ENCODE results near the gene HDAC1. TPM values are rescaled to one million over a fixed set of nuclear protein-coding genes. Genes with fewer than 3 reads are reported as not detected.

HDAC1 gene
- total RNA-seq, 2 experiments from 2014 or later = 126 to 127 TPM

DNA sequence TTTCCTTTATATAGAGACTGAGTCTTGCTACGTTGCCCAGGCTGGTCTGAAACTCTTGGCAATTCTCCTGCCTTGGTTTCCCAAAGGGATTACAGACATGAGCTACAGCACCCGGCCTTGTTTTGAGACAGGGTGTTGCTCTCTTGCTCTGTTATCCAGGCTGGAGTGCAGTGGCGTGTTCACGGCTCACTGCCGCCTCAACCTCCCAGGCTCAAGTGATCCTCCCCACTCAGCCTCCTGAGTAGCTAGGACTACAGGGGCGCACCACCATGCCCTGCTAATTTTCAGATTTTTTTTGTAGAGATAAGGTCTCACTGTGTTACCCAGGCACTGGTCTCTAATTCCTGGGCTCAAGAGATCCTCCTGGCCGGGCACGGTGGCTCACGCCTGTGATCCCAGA is 26.0 kb upstream of the HDAC1 start:
- no peaks in the 10 kb centered on the region for H3K27me3 Mint-ChIP-seq
- DNase-seq (no peak), ATAC-seq (no peak)
- no peak overlapping the region for H3K4me3 Mint-ChIP-seq
- CTCF ChIA-PET = interaction anchor here (1.6 to 2.2 kb wide), 6 partner anchors 8 to 50 kb away, joined by 3 to 13 read pairs (median 4); partner anchors contain the start of gene LCK
- no peaks in the 10 kb centered on the region for H3K9me3 Mint-ChIP-seq
- H3K27ac Mint-ChIP-seq = peak overlapping the region; percentile 89
- intact Hi-C loops (cut with micrococcal nuclease) = no loop called here
- POLR2A ChIA-PET = interaction anchor here (0.6 to 9.1 kb wide), 3 partner anchors 14 to 66 kb away, joined by 3 to 93 read pairs (median 5); partner anchors contain the start of gene LCK
- peaks cover 41% of the 10 kb centered on the region for H3K36me3 Mint-ChIP-seq (ENCODE audit: low read depth)
- H3K4me1 Mint-ChIP-seq (ENCODE audit: low read depth) = peaks cover 44% of the 10 kb centered on the region
- TF ChIP-seq CTCF (IDR thresholded peaks at IDR 0.05) = no peak

- no peaks in the 10 kb centered on the region for H3K27me3 Mint-ChIP-seq
- ChIA-PET POLR2A (interaction anchor here (9.1 kb wide), 1 partner anchor 15 kb away, joined by 93 read pairs; the partner anchor contains the start of gene LCK), CTCF (interaction anchor here (1.2 kb wide), 1 partner anchor 14 kb away, joined by 3 read pairs; no protein-coding TSS in a partner anchor)
- H3K9me3 Mint-ChIP-seq = no peaks in the 10 kb centered on the region
- ATAC-seq (peak; percentile 35), DNase-seq (no peak)
- TF ChIP-seq CTCF (IDR thresholded peaks at IDR 0.05) = no peak
- peaks cover 50% of the 10 kb centered on the region for H3K36me3 Mint-ChIP-seq (ENCODE audit: low read depth)
- peaks cover 55% of the 10 kb centered on the region for H3K4me1 Mint-ChIP-seq (ENCODE audit: low read depth)
- peak overlapping the region; percentile 42 for H3K4me3 Mint-ChIP-seq
- peak overlapping the region; percentile 98 for H3K27ac Mint-ChIP-seq
- intact Hi-C loops (cut with micrococcal nuclease) = no loop called here
Measured at GRCh38 chr1:32266921-32267591, 24.8 kb upstream of the HDAC1 start.

- Mint-ChIP-seq H3K9me3 (no peaks in the 10 kb centered on the region), H3K27me3 (no peaks in the 10 kb centered on the region), H3K27ac (peak overlapping the region; percentile 86), H3K4me1 (ENCODE audit: low read depth) (peaks cover 62% of the 10 kb centered on the region), H3K4me3 (no peak overlapping the region), H3K36me3 (ENCODE audit: low read depth) (peaks cover 53% of the 10 kb centered on the region)
- CTCF ChIA-PET = interaction anchor here (1.0 kb wide), 2 partner anchors 12 to 18 kb away, joined by 3 to 5 read pairs; partner anchors contain the start of gene LCK
- no peak for ATAC-seq
- no peak for TF ChIP-seq CTCF (IDR thresholded peaks at IDR 0.05)
- POLR2A ChIA-PET = interaction anchor here (1.9 to 9.1 kb wide), 2 partner anchors 18 to 21 kb away, joined by 6 to 93 read pairs; partner anchors contain the start of gene LCK
- intact Hi-C loops (cut with micrococcal nuclease) = no loop called here
- DNase-seq = no peak
Measured at GRCh38 chr1:32269744-32270143, 22.1 kb upstream of the HDAC1 start.

- TF ChIP-seq CTCF (IDR thresholded peaks at IDR 0.05) = no peak
- ChIA-PET CTCF (interaction anchor here (0.9 to 1.9 kb wide), 2 partner anchors 24 kb away, joined by 3 to 6 read pairs; no protein-coding TSS in a partner anchor), POLR2A (interaction anchor here (1.0 to 9.1 kb wide), 9 partner anchors 10 to 63 kb away, joined by 4 to 93 read pairs (median 8); partner anchors contain the start of genes LCK and MARCKSL1)
- peaks cover 59% of the 10 kb centered on the region for H3K36me3 Mint-ChIP-seq (ENCODE audit: low read depth)
- peak overlapping the region; percentile 68 for H3K4me3 Mint-ChIP-seq
- peak overlapping the region; percentile 89 for H3K27ac Mint-ChIP-seq
- intact Hi-C loops (cut with micrococcal nuclease) = no loop called here
- H3K4me1 Mint-ChIP-seq (ENCODE audit: low read depth) = peaks cover 56% of the 10 kb centered on the region
- no peaks in the 10 kb centered on the region for H3K27me3 Mint-ChIP-seq
- peak; percentile 21 for ATAC-seq
- H3K9me3 Mint-ChIP-seq = no peaks in the 10 kb centered on the region
- peak; percentile 55 for DNase-seq
Measured at GRCh38 chr1:32272557-32273390, 19.1 kb upstream of the HDAC1 start.

Data from activated CD8-positive, alpha-beta T cell treated with anti-CD3 and anti-CD28 coated beads for 36 hours (primary cell).